ENCODE data around the gene KRT78.
"Not testable (repeated sequence)": the region's sequence is repeated elsewhere in the genome, so short reads cannot be mapped to it uniquely, and the experiment has no call there.

KRT78 gene

GRCh38 chr12:52848661-52849255, at the start of gene KRT78:
Gene KRT78, minus strand, starts transcription at chr12:52848994. Its CDS starts 64 bp downstream, at chr12:52848930.
- no peak for DNase-seq

GRCh38 chr12:52896190-52897100, 47.7 kb upstream of the KRT78 start:
- DNase-seq: no peak

- DNase-seq: no peak
Observed at GRCh38 chr12:52895726-52896189, 47.0 kb upstream of the KRT78 start.

GRCh38 chr12:52892974-52893373, 44.2 kb upstream of the KRT78 start:
- DNase-seq: no peak

- no peak for DNase-seq
Observed at GRCh38 chr12:52892207-52892852, 43.5 kb upstream of the KRT78 start.

GRCh38 chr12:52891044-52891443, 42.2 kb upstream of the KRT78 start:
- no peak for DNase-seq

GRCh38 chr12:52890417-52890816, 41.6 kb upstream of the KRT78 start:
- DNase-seq: no peak

- DNase-seq: peak; percentile 77
Observed at GRCh38 chr12:52884526-52885293, 35.9 kb upstream of the KRT78 start.

GRCh38 chr12:52880499-52880898, 31.7 kb upstream of the KRT78 start:
- not testable (repeated sequence) for DNase-seq

- DNase-seq: peak; percentile 72
Observed at GRCh38 chr12:52879394-52880351, 30.9 kb upstream of the KRT78 start.

GRCh38 chr12:52878507-52879393, 30.0 kb upstream of the KRT78 start:
- DNase-seq: no peak

GRCh38 chr12:52877242-52877641, 28.4 kb upstream of the KRT78 start:
- no peak for DNase-seq

GRCh38 chr12:52876372-52876771, 27.6 kb upstream of the KRT78 start:
- DNase-seq: no peak

GRCh38 chr12:52874573-52875435, 26.0 kb upstream of the KRT78 start:
- DNase-seq: no peak

GRCh38 chr12:52873832-52874572, 25.2 kb upstream of the KRT78 start:
- peak; percentile 46 for DNase-seq

GRCh38 chr12:52873513-52873831, 24.7 kb upstream of the KRT78 start:
- DNase-seq: no peak

GRCh38 chr12:52872644-52873389, 24.0 kb upstream of the KRT78 start:
- DNase-seq: no peak
